Measurements from ENCODE around the gene GABPB1. TPM values are rescaled to one million over a fixed set of nuclear protein-coding genes. Genes with fewer than 3 reads are reported as not detected.

Gene GABPB1
- total and polyA plus RNA-seq, 2 of the 13 experiments (the other 11 are each of a cell fraction or from before 2014, with no cell fraction given) = 17.5 to 39.5 TPM

- TF ChIP-seq TERF1 (CRISPR knock-in tag; IDR thresholded peaks at IDR 0.05) (no peak), GLI4 (CRISPR knock-in tag; IDR thresholded peaks at IDR 0.05; ENCODE audit: borderline replicate concordance) (no peak), ZNF205 (CRISPR knock-in tag; IDR thresholded peaks at IDR 0.05) (no peak), ZFP36L1 (CRISPR knock-in tag; IDR thresholded peaks at IDR 0.05) (no peak), KDM5A (IDR thresholded peaks at IDR 0.05; ENCODE audit: borderline replicate concordance, low read length) (no peak), RAD21 (CRISPR knock-in tag; IDR thresholded peaks at IDR 0.05) (no peak), KLF6 (CRISPR knock-in tag; IDR thresholded peaks at IDR 0.05) (no peak), ZNF101 (CRISPR knock-in tag; IDR thresholded peaks at IDR 0.05; ENCODE audit: borderline replicate concordance, low read depth) (no peak), HNF4G (IDR thresholded peaks at IDR 0.05; ENCODE audit: borderline replicate concordance, low read depth, low read length) (no peak), HNF4G (CRISPR knock-in tag; IDR thresholded peaks at IDR 0.05; ENCODE audit: borderline replicate concordance, low read depth) (no peak), ZNF550 (CRISPR knock-in tag; IDR thresholded peaks at IDR 0.05; ENCODE audit: borderline replicate concordance) (no peak)
- TF ChIP-seq, protein P1, sequence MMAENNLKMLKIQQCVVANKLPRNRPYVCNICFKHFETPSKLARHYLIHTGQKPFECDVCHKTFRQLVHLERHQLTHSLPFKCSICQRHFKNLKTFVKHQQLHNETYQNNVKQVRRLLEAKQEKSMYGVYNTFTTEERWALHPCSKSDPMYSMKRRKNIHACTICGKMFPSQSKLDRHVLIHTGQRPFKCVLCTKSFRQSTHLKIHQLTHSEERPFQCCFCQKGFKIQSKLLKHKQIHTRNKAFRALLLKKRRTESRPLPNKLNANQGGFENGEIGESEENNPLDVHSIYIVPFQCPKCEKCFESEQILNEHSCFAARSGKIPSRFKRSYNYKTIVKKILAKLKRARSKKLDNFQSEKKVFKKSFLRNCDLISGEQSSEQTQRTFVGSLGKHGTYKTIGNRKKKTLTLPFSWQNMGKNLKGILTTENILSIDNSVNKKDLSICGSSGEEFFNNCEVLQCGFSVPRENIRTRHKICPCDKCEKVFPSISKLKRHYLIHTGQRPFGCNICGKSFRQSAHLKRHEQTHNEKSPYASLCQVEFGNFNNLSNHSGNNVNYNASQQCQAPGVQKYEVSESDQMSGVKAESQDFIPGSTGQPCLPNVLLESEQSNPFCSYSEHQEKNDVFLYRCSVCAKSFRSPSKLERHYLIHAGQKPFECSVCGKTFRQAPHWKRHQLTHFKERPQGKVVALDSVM (CRISPR knock-in tag; IDR thresholded peaks at IDR 0.05) = no peak
- TF ChIP-seq, protein P2, sequence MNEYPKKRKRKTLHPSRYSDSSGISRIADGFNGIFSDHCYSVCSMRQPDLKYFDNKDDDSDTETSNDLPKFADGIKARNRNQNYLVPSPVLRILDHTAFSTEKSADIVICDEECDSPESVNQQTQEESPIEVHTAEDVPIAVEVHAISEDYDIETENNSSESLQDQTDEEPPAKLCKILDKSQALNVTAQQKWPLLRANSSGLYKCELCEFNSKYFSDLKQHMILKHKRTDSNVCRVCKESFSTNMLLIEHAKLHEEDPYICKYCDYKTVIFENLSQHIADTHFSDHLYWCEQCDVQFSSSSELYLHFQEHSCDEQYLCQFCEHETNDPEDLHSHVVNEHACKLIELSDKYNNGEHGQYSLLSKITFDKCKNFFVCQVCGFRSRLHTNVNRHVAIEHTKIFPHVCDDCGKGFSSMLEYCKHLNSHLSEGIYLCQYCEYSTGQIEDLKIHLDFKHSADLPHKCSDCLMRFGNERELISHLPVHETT (CRISPR knock-in tag; conservative IDR thresholded peaks at IDR 0.05) = no peak
- Histone ChIP-seq H3K4me3 (replicated peaks in 1 of 3; ENCODE audit: insufficient read depth in 1 of 3, low read depth in 2 of 3, low read length in 3 of 3) (no peak overlapping the region), H3K79me2 (ENCODE audit: insufficient read depth, low read length) (no peaks in the 10 kb centered on the region), H3K27ac (ENCODE audit: extremely low read length, insufficient read depth, low read length) (no peak overlapping the region), H3K9ac (ENCODE audit: insufficient read depth, low read depth, low read length) (no peak overlapping the region), H3K27me3 (ENCODE audit: control insufficient read depth in 1 of 2, insufficient read depth in 2 of 2, low read length in 2 of 2) (no peaks in the 10 kb centered on the region), H3K4me1 (ENCODE audit: insufficient read depth, low read length) (peaks cover 35% of the 10 kb centered on the region), H2AFZ (ENCODE audit: low read length) (no peak overlapping the region), H4K20me1 (ENCODE audit: insufficient read depth, low read length) (no peaks in the 10 kb centered on the region), H3K36me3 (replicated peaks in 1 of 2; ENCODE audit: control insufficient read depth in 1 of 2, insufficient read depth in 2 of 2, low read length in 2 of 2) (no peaks in the 10 kb centered on the region), H3K4me2 (ENCODE audit: low read depth, low read length) (no peak overlapping the region), H3K9me3 (ENCODE audit: low read length) (no peaks in the 10 kb centered on the region)
- WGBS (ENCODE audit: low lambda C conversion rate) = 91% methylated on average over 11 of the region's 11 CpGs
- ChIA-PET CTCF (ENCODE audit: low intra/inter-chr PET ratio, low total read pairs) (no interaction called here), POLR2A (no interaction called here)
- DNase-seq (ENCODE audit: low spot score) (no peak), ATAC-seq (no peak), FAIRE-seq (no peak)
- BruUV-seq (replicated peaks) = no TSS peak
- in situ Hi-C loops (cut with HindIII; ENCODE audit: extremely low pct_ligation_motif_present, low pct_unique_long_range_greater_than_20kb) = no loop called here
- intact Hi-C loops (cut with micrococcal nuclease; ENCODE audit: unreplicated experiment) = no loop called here
Observed at GRCh38 chr15:50251638-50252182, 103.3 kb downstream of the GABPB1 start.

All from HepG2 (cell line).